ENCODE data around the gene ARL13A.

- no peak for TF ChIP-seq CTCF (IDR thresholded peaks at IDR 0.05)
- no peak for TF ChIP-seq POLR2A (IDR thresholded peaks at IDR 0.05; ENCODE audit: low read depth)
- TF ChIP-seq EP300 (IDR thresholded peaks at IDR 0.05): no peak
- TF ChIP-seq POLR2AphosphoS5 (IDR thresholded peaks at IDR 0.05): no peak
Measured at GRCh38 chrX:100964362-100964761, 5.1 kb upstream of the ARL13A start.
